HepG2 (cell line): ENCODE data around the gene GCC1. TPM values are rescaled to one million over a fixed set of nuclear protein-coding genes. Genes with fewer than 3 reads are reported as not detected.

Experiments used
- BRD4 ChIP-seq: sonication (generic); formaldehyde crosslinking; IDR thresholded peaks from 2 replicates; pipeline ENCODE4 v1.4.0; 2020; ENCODE audit warnings: missing genetic modification reagents
- EEA1 ChIP-seq: sonication (generic); formaldehyde crosslinking; IDR thresholded peaks from 2 replicates; pipeline ENCODE4 v1.5.1; 2020; ENCODE audit warnings: mild to moderate bottlenecking, missing genetic modification reagents, borderline replicate concordance
- ERF ChIP-seq: IDR thresholded peaks from 2 replicates; pipeline ENCODE4 v1.6.1; 2018; ENCODE audit warnings: missing biosample characterization, missing genetic modification reagents
- HMG20B ChIP-seq: conservative IDR thresholded peaks from 2 replicates; pipeline ENCODE4 v1.6.1; 2016; ENCODE audit warnings: missing genetic modification reagents, missing compliant biosample characterization
- HMGXB3 ChIP-seq: sonication (generic); formaldehyde crosslinking; IDR thresholded peaks from 2 replicates; pipeline ENCODE4 v1.4.0; 2020; ENCODE audit warnings: missing genetic modification reagents, borderline replicate concordance
- KLF12 ChIP-seq: sonication (generic); formaldehyde crosslinking; IDR thresholded peaks from 2 replicates; pipeline ENCODE4 v1.4.0; 2020; ENCODE audit warnings: missing genetic modification reagents, borderline replicate concordance
- MIER2 ChIP-seq: IDR thresholded peaks from 2 replicates; pipeline ENCODE4 v1.6.1; 2016; ENCODE audit warnings: missing biosample characterization, missing genetic modification reagents
- PHB2 ChIP-seq: fragments of 450-650 bp; IDR thresholded peaks from 2 replicates; pipeline ENCODE4 v1.6.1; 2018; ENCODE audit not compliant: partially characterized antibody
- POLR2A ChIP-seq, 2 experiments: IDR thresholded peaks; 2 replicates each; pipeline ENCODE4 v1.6.1; 2011; ENCODE audit warnings: low read depth in 2 of 2, low read length in 2 of 2, mild to moderate bottlenecking in 1 of 2, moderate library complexity in 1 of 2; ENCODE audit not compliant: insufficient read depth in 1 of 2
- YY1 ChIP-seq: IDR thresholded peaks from 2 replicates; pipeline ENCODE4 v1.6.1; 2011; ENCODE audit warnings: low read length, low read depth, moderate library complexity, mild to moderate bottlenecking; ENCODE audit not compliant: insufficient read depth, insufficient replicate concordance
- ZNF225 ChIP-seq: sonication (generic); formaldehyde crosslinking; IDR thresholded peaks from 2 replicates; pipeline ENCODE4 v1.4.0; 2020; ENCODE audit warnings: mild to moderate bottlenecking, missing genetic modification reagents
- ZNF367 ChIP-seq: sonication (generic); formaldehyde crosslinking; IDR thresholded peaks from 2 replicates; pipeline ENCODE4 v1.4.0; 2020; ENCODE audit warnings: missing genetic modification reagents, borderline replicate concordance
- ZNF589 ChIP-seq: sonication (generic); formaldehyde crosslinking; conservative IDR thresholded peaks from 2 replicates; pipeline ENCODE4 v1.8.0; 2022; ENCODE audit warnings: mild to moderate bottlenecking, moderate library complexity, missing genetic modification reagents
- ZNF841 ChIP-seq: sonication (generic); formaldehyde crosslinking; IDR thresholded peaks from 2 replicates; pipeline ENCODE4 v1.8.1; 2023; ENCODE audit warnings: missing genetic modification reagents, borderline replicate concordance
- polyA plus RNA-seq, 8 experiments: library from polyadenylated mRNA; depleted of rRNA in 3 of 8; stranded (reverse) in 7 of 8; unstranded in 1 of 8; fragments of >200 nt; fragmentation: Illumina TruSeq in 4 of 8; extraction: Trizol in 4 of 8; gene quantifications; 2 replicates each; pipeline versions ENCODE4 v1.2.1 to v1.2.3, GENCODE V29; 2011 to 2016; ENCODE audit warnings: low read depth in 4 of 8, missing spikeins in 1 of 8, mixed read lengths in 1 of 8; ENCODE audit not compliant: insufficient read depth in 1 of 8
- total RNA-seq, 5 experiments: library from RNA; depleted of rRNA; stranded (reverse); fragments of >200 nt; fragmentation: Illumina TruSeq; extraction: Trizol; gene quantifications; 2 replicates each; pipeline ENCODE4 v1.2.3, GENCODE V29; 2016; ENCODE audit warnings: low read depth in 1 of 5
- TF ChIP-seq, protein P1 (sequence below): sonication (generic); formaldehyde crosslinking; IDR thresholded peaks from 2 replicates; pipeline ENCODE4 v1.4.0; 2020; ENCODE audit warnings: missing genetic modification reagents, borderline replicate concordance
- TF ChIP-seq, protein P2 (sequence below): sonication (generic); IDR thresholded peaks from 2 replicates; pipeline ENCODE4 v1.6.1; 2016; ENCODE audit warnings: low read depth, borderline replicate concordance
- TF ChIP-seq, protein P3 (sequence below): sonication (generic); formaldehyde crosslinking; IDR thresholded peaks from 2 replicates; pipeline ENCODE4 v1.4.0; 2020; ENCODE audit warnings: mild to moderate bottlenecking, missing genetic modification reagents, borderline replicate concordance

GCC1 gene
- total and polyA plus RNA-seq, 2 of the 13 experiments (the other 11 are each of a cell fraction or from before 2014, with no cell fraction given), result 2.5 to 15.3 TPM

DNA sequence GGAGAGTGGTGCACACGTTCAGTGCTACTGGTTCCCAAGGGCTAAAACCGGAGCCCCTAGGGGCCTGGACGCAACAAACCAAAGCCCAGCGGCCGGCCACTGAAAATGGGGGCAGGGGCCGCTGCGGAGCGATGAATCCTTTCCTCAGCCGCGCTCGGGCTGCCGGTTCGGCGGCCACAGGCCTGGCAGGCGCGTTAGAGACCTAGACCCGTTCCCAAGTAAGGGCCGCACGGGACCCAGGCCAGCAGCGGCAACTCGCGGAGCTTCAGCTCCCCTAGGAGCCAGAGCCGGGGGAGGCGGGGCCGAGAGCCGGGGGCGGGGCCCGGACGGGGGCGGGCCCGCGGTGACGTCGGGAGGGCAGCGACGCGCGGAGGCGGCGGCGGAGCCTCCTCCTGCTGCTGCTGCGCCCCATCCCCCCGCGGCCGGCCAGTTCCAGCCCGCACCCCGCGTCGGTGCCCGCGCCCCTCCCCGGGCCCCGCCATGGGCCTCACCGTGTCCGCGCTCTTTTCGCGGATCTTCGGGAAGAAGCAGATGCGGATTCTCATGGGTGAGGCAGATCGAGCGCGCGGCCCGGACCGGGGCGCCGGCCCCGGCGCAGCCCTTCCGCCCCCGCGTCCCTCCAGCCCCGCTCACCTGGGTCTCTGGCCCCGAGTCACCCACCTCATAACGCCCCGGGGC is 2.8 kb upstream of the GCC1 start, which contains the start of gene ARF5 (continued):
- TF ChIP-seq PHB2 (no peak), YY1 (no peak), ERF (CRISPR knock-in tag) (0 out of 2 replicates have a peak, but pooled peaks have one; percentile 41), HMG20B (CRISPR knock-in tag) (no peak), ZNF225 (no peak), POLR2A (IDR thresholded peaks at IDR 0.05; ENCODE audit: insufficient read depth in 1 of 2, low read depth in 2 of 2, low read length in 2 of 2) (peak; percentile 73 to 83), KLF12 (CRISPR knock-in tag) (peak; percentile 38; the same call in 1 of the 2 replicates), MIER2 (no peak), HMGXB3 (CRISPR knock-in tag) (no peak), EEA1 (CRISPR knock-in tag) (no peak), BRD4 (CRISPR knock-in tag) (no peak), ZNF589 (no peak), ZNF367 (CRISPR knock-in tag) (peak; percentile 22; the same call in 1 of the 2 replicates), ZNF841 (CRISPR knock-in tag) (no peak)
- TF ChIP-seq, protein P1, sequence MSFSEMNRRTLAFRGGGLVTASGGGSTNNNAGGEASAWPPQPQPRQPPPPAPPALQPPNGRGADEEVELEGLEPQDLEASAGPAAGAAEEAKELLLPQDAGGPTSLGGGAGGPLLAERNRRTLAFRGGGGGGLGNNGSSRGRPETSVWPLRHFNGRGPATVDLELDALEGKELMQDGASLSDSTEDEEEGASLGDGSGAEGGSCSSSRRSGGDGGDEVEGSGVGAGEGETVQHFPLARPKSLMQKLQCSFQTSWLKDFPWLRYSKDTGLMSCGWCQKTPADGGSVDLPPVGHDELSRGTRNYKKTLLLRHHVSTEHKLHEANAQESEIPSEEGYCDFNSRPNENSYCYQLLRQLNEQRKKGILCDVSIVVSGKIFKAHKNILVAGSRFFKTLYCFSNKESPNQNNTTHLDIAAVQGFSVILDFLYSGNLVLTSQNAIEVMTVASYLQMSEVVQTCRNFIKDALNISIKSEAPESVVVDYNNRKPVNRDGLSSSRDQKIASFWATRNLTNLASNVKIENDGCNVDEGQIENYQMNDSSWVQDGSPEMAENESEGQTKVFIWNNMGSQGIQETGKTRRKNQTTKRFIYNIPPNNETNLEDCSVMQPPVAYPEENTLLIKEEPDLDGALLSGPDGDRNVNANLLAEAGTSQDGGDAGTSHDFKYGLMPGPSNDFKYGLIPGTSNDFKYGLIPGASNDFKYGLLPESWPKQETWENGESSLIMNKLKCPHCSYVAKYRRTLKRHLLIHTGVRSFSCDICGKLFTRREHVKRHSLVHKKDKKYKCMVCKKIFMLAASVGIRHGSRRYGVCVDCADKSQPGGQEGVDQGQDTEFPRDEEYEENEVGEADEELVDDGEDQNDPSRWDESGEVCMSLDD (CRISPR knock-in tag), result peak; percentile 24; the same call in 1 of the 2 replicates
- TF ChIP-seq, protein P2, sequence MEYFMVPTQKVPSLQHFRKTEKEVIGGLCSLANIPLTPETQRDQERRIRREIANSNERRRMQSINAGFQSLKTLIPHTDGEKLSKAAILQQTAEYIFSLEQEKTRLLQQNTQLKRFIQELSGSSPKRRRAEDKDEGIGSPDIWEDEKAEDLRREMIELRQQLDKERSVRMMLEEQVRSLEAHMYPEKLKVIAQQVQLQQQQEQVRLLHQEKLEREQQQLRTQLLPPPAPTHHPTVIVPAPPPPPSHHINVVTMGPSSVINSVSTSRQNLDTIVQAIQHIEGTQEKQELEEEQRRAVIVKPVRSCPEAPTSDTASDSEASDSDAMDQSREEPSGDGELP, result no peak
- TF ChIP-seq, protein P3, sequence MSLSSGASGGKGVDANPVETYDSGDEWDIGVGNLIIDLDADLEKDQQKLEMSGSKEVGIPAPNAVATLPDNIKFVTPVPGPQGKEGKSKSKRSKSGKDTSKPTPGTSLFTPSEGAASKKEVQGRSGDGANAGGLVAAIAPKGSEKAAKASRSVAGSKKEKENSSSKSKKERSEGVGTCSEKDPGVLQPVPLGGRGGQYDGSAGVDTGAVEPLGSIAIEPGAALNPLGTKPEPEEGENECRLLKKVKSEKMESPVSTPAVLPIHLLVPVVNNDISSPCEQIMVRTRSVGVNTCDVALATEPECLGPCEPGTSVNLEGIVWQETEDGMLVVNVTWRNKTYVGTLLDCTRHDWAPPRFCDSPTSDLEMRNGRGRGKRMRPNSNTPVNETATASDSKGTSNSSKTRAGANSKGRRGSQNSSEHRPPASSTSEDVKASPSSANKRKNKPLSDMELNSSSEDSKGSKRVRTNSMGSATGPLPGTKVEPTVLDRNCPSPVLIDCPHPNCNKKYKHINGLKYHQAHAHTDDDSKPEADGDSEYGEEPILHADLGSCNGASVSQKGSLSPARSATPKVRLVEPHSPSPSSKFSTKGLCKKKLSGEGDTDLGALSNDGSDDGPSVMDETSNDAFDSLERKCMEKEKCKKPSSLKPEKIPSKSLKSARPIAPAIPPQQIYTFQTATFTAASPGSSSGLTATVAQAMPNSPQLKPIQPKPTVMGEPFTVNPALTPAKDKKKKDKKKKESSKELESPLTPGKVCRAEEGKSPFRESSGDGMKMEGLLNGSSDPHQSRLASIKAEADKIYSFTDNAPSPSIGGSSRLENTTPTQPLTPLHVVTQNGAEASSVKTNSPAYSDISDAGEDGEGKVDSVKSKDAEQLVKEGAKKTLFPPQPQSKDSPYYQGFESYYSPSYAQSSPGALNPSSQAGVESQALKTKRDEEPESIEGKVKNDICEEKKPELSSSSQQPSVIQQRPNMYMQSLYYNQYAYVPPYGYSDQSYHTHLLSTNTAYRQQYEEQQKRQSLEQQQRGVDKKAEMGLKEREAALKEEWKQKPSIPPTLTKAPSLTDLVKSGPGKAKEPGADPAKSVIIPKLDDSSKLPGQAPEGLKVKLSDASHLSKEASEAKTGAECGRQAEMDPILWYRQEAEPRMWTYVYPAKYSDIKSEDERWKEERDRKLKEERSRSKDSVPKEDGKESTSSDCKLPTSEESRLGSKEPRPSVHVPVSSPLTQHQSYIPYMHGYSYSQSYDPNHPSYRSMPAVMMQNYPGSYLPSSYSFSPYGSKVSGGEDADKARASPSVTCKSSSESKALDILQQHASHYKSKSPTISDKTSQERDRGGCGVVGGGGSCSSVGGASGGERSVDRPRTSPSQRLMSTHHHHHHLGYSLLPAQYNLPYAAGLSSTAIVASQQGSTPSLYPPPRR (CRISPR knock-in tag), result no peak
